ENCODE results near the gene SPRED2.

- no peak for TF ChIP-seq BHLHE40 (IDR thresholded peaks at IDR 0.05; ENCODE audit: low read depth, low read length)
- TF ChIP-seq CTCF (IDR thresholded peaks at IDR 0.05): no peak
- no peak for TF ChIP-seq RFX5 (IDR thresholded peaks at IDR 0.05)
Measured at GRCh38 chr2:65282477-65283053, 149.8 kb downstream of the SPRED2 start.
